ENCODE data around the gene RASA3.

- no peak for TF ChIP-seq CTCF (IDR thresholded peaks at IDR 0.05 in 2 of 3, conservative IDR thresholded peaks at IDR 0.05 in 1 of 3; ENCODE audit: borderline replicate concordance in 1 of 3, insufficient read depth in 1 of 3, low read depth in 2 of 3, low read length in 2 of 3)
- no peak for TF ChIP-seq CEBPB (IDR thresholded peaks at IDR 0.05; ENCODE audit: low read depth)
- no peak for TF ChIP-seq ATF3 (IDR thresholded peaks at IDR 0.05)
- no peak for TF ChIP-seq EZH2 (IDR thresholded peaks at IDR 0.05)
- TF ChIP-seq, protein P1, sequence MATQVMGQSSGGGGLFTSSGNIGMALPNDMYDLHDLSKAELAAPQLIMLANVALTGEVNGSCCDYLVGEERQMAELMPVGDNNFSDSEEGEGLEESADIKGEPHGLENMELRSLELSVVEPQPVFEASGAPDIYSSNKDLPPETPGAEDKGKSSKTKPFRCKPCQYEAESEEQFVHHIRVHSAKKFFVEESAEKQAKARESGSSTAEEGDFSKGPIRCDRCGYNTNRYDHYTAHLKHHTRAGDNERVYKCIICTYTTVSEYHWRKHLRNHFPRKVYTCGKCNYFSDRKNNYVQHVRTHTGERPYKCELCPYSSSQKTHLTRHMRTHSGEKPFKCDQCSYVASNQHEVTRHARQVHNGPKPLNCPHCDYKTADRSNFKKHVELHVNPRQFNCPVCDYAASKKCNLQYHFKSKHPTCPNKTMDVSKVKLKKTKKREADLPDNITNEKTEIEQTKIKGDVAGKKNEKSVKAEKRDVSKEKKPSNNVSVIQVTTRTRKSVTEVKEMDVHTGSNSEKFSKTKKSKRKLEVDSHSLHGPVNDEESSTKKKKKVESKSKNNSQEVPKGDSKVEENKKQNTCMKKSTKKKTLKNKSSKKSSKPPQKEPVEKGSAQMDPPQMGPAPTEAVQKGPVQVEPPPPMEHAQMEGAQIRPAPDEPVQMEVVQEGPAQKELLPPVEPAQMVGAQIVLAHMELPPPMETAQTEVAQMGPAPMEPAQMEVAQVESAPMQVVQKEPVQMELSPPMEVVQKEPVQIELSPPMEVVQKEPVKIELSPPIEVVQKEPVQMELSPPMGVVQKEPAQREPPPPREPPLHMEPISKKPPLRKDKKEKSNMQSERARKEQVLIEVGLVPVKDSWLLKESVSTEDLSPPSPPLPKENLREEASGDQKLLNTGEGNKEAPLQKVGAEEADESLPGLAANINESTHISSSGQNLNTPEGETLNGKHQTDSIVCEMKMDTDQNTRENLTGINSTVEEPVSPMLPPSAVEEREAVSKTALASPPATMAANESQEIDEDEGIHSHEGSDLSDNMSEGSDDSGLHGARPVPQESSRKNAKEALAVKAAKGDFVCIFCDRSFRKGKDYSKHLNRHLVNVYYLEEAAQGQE (IDR thresholded peaks at IDR 0.05; ENCODE audit: low read depth) = no peak
- TF ChIP-seq POLR2AphosphoS5 (IDR thresholded peaks at IDR 0.05; ENCODE audit: low read depth, low read length) = no peak
- no peak for TF ChIP-seq ZNF274 (IDR thresholded peaks at IDR 0.05; ENCODE audit: low read depth, low read length)
- no peak for TF ChIP-seq TCF7L2 (IDR thresholded peaks at IDR 0.05; ENCODE audit: borderline replicate concordance, extremely low read depth, insufficient read depth, insufficient read length)
- TF ChIP-seq EGR1 (IDR thresholded peaks at IDR 0.05; ENCODE audit: low read depth) = no peak
- no peak for TF ChIP-seq SP1 (IDR thresholded peaks at IDR 0.05; ENCODE audit: low read depth)
- TF ChIP-seq YY1 (IDR thresholded peaks at IDR 0.05; ENCODE audit: extremely low read depth, insufficient replicate concordance, low read depth, low read length) = no peak
- no peak for TF ChIP-seq POLR2A (IDR thresholded peaks at IDR 0.05; ENCODE audit: borderline replicate concordance, extremely low read depth, insufficient read depth, insufficient read length)
- no peak for TF ChIP-seq EZH2phosphoT487 (IDR thresholded peaks at IDR 0.05; ENCODE audit: borderline replicate concordance)
- TF ChIP-seq, protein P2, sequence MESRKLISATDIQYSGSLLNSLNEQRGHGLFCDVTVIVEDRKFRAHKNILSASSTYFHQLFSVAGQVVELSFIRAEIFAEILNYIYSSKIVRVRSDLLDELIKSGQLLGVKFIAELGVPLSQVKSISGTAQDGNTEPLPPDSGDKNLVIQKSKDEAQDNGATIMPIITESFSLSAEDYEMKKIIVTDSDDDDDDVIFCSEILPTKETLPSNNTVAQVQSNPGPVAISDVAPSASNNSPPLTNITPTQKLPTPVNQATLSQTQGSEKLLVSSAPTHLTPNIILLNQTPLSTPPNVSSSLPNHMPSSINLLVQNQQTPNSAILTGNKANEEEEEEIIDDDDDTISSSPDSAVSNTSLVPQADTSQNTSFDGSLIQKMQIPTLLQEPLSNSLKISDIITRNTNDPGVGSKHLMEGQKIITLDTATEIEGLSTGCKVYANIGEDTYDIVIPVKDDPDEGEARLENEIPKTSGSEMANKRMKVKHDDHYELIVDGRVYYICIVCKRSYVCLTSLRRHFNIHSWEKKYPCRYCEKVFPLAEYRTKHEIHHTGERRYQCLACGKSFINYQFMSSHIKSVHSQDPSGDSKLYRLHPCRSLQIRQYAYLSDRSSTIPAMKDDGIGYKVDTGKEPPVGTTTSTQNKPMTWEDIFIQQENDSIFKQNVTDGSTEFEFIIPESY (IDR thresholded peaks at IDR 0.05; ENCODE audit: extremely low read depth, insufficient replicate concordance, low read length) = no peak
Measured at GRCh38 chr13:114007566-114007965, 124.9 kb downstream of the RASA3 start.

All from HCT116 (cell line).